Panc1 (cell line): Measurements from ENCODE around the gene GALNT10. TPM values are rescaled to one million over a fixed set of nuclear protein-coding genes. Genes with fewer than 3 reads are reported as not detected.

ENCODE experiments used
- ATAC-seq: fragments of 200-7000 bp; cut with Tn5 transposase; 2 replicates; pipeline ENCODE4 v1.9.1; 2020; ENCODE audit warnings: mild to moderate bottlenecking, moderate library complexity
- BruUV-seq: library from RNA; stranded (reverse); fragments of 400-500 nt; replicated peaks from 2 replicates; lab custom pipeline; 2021; lab: Mats Ljungman, UMichigan
- CTCF ChIA-PET: fragments of 300-600 bp; sonication (Branson Sonifier 250); formaldehyde crosslinking; loops from one replicate; lab custom pipeline; 2022; ENCODE audit warnings: antibody characterized with exemption; lab: Charles Lee
- POLR2A ChIA-PET: fragments of 300-600 bp; sonication (Branson Sonifier 250); formaldehyde crosslinking; loops from one replicate; lab custom pipeline; 2022; ENCODE audit warnings: antibody characterized with exemption; lab: Charles Lee
- DNase-seq: peaks from one replicate; pipeline ENCODE4 v3.0.0-alpha.2; 2010; ENCODE audit warnings: low read depth, low spot score
- H3K27ac ChIP-seq: 2 replicates; pipeline ENCODE4 v1.5.1; 2011; ENCODE audit warnings: mild to moderate bottlenecking, low read length, inconsistent platforms
- H3K27me3 ChIP-seq: fragments of 200-500 bp; sonication (Bioruptor generic); 2 replicates; pipeline ENCODE4 v1.6.0; 2014; ENCODE audit warnings: low read length, inconsistent platforms; ENCODE audit not compliant: control insufficient read depth, insufficient read depth
- H3K36me3 ChIP-seq: fragments of 200-500 bp; sonication (Bioruptor generic); 2 replicates; pipeline ENCODE4 v1.5.1; 2014; ENCODE audit warnings: inconsistent platforms, mild to moderate bottlenecking, low read length, moderate library complexity; ENCODE audit not compliant: control insufficient read depth, insufficient read depth
- H3K4me1 ChIP-seq: 2 replicates; pipeline ENCODE4 v1.5.1; 2011; ENCODE audit warnings: inconsistent platforms, mild to moderate bottlenecking, low read length, moderate library complexity; ENCODE audit not compliant: control insufficient read depth, insufficient read depth
- H3K4me3 ChIP-seq, 2 experiments: 2 replicates each; pipeline ENCODE4 v1.5.1; 2011 to 2012; ENCODE audit warnings: low read depth in 2 of 2, low read length in 2 of 2, mild to moderate bottlenecking in 2 of 2, inconsistent platforms in 1 of 2, moderate library complexity in 1 of 2
- H3K9me3 ChIP-seq: fragments of 200-500 bp; sonication (Bioruptor generic); 2 replicates; pipeline ENCODE4 v1.5.1; 2014; ENCODE audit warnings: low read depth, mild to moderate bottlenecking, inconsistent platforms, low read length, moderate library complexity; ENCODE audit not compliant: control insufficient read depth, insufficient read depth
- CTCF ChIP-seq: fragments of 450-650 bp; IDR thresholded peaks from 2 replicates; pipeline ENCODE4 v1.5.1; 2017; ENCODE audit warnings: mild to moderate bottlenecking
- POLR2AphosphoS5 ChIP-seq: IDR thresholded peaks from 2 replicates; pipeline ENCODE4 v1.6.1; 2012; ENCODE audit warnings: mild to moderate bottlenecking, low read depth, low read length, moderate library complexity
- REST ChIP-seq, 2 experiments: IDR thresholded peaks; 2 replicates each; pipeline ENCODE4 v1.6.1; 2011 to 2012; ENCODE audit warnings: low read depth in 2 of 2, control low read depth in 1 of 2, low read length in 1 of 2, mild to moderate bottlenecking in 1 of 2, moderate library complexity in 1 of 2; ENCODE audit not compliant: insufficient read depth in 1 of 2
- SIN3A ChIP-seq: IDR thresholded peaks from 2 replicates; pipeline ENCODE4 v1.6.1; 2012; ENCODE audit warnings: low read depth, mild to moderate bottlenecking, low read length, moderate library complexity, borderline replicate concordance; ENCODE audit not compliant: insufficient read depth
- TCF7L2 ChIP-seq: IDR thresholded peaks from 2 replicates; pipeline ENCODE4 v1.6.1; 2011; ENCODE audit warnings: mild to moderate bottlenecking, low read depth, low read length, inconsistent platforms
- in situ Hi-C: cut with HindIII; loops from 2 replicates; pipeline ENCODE4 v1.10.0; 2016; ENCODE audit warnings: low sequenced_read_pairs, low pct_unique_long_range_greater_than_20kb
- intact Hi-C: fragments of 100-400 bp; cut with micrococcal nuclease; formaldehyde crosslinking; loops from one replicate; pipeline ENCODE4 v1.10.0; 2022; ENCODE audit not compliant: unreplicated experiment
- total RNA-seq: library from RNA; stranded (reverse); gene quantifications from one replicate; pipeline ENCODE4 v1.2.1, GENCODE V29; 2021; ENCODE audit not compliant: unreplicated experiment

The GALNT10 gene
- total RNA-seq, 1 experiment from 2014 or later = 50.5 TPM

GRCh38 chr5:154370119-154370518 lies 179.6 kb downstream of the GALNT10 start:
- peaks cover 18% of the 10 kb centered on the region for H3K4me1 ChIP-seq

DNA sequence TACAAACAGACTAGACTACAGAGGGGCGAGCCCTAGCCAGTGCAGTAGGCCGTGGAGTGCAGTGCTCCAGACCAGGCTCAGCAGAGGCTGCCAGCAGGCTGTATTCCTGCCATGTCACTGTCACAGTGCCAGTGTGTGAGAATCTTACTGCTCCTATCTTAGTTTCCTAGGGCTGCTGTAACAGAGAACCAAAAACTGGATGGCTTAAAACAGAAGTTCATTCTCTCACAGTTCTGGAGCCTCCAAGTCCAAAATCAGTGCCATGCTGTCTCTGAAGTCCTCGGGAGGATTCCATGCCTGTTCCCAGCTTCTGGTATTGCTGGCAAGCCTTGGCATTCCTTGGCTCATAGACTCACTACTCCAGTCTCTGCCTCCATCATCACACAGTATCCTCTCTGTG lies 180.3 kb downstream of the GALNT10 start:
- DNase-seq (no peak), ATAC-seq (no peak)
- BruUV-seq = no TSS peak
- Histone ChIP-seq H3K36me3 (no peaks in the 10 kb centered on the region), H3K9me3 (no peaks in the 10 kb centered on the region), H3K27me3 (no peaks in the 10 kb centered on the region), H3K4me1 (peaks cover 18% of the 10 kb centered on the region), H3K4me3 (no peak overlapping the region), H3K27ac (no peak overlapping the region)
- in situ Hi-C loops (no loop called here), intact Hi-C loops (no loop called here)
- ChIA-PET CTCF (no interaction called here), POLR2A (no interaction called here)
- no peak for TF ChIP-seq REST (IDR thresholded peaks at IDR 0.05; ENCODE audit: insufficient read depth in 1 of 2, low read depth in 2 of 2, low read length in 1 of 2)
- no peak for TF ChIP-seq TCF7L2
- TF ChIP-seq POLR2AphosphoS5 = no peak
- no peak for TF ChIP-seq CTCF
- TF ChIP-seq SIN3A = no peak

More at GRCh38 chr5:154370119-154370518, 179.6 kb downstream of the GALNT10 start:
- Histone ChIP-seq H3K36me3 (no peaks in the 10 kb centered on the region), H3K27ac (peak overlapping the region; percentile 36; the same call in 1 of the 2 replicates), H3K4me3 (no peak overlapping the region), H3K27me3 (no peaks in the 10 kb centered on the region), H3K9me3 (no peaks in the 10 kb centered on the region)
- no TSS peak for BruUV-seq
- ATAC-seq (no peak), DNase-seq (no peak)
- ChIA-PET POLR2A (no interaction called here), CTCF (no interaction called here)
- intact Hi-C loops (no loop called here), in situ Hi-C loops (no loop called here)
- TF ChIP-seq TCF7L2 (no peak), POLR2AphosphoS5 (no peak), SIN3A (no peak), CTCF (no peak), REST (IDR thresholded peaks at IDR 0.05; ENCODE audit: insufficient read depth in 1 of 2, low read depth in 2 of 2, low read length in 1 of 2) (no peak)
